ENCODE results near the gene TSPAN32.
"Not testable (repeated sequence)": the region's sequence is repeated elsewhere in the genome, so short reads cannot be mapped to it uniquely, and the experiment has no call there.

The TSPAN32 gene

GRCh38 chr11:2352420-2352819 lies 50.6 kb downstream of the TSPAN32 start:
- POLR2A ChIA-PET = no interaction called here
- TF ChIP-seq CTCF (IDR thresholded peaks at IDR 0.05; ENCODE audit: control extremely low read depth, extremely low read depth, low read depth, missing control alignments) = no peak
- no peak for DNase-seq (ENCODE audit: extremely low spot score)
- CTCF ChIA-PET = no interaction called here

- TF ChIP-seq CTCF (IDR thresholded peaks at IDR 0.05; ENCODE audit: control extremely low read depth, extremely low read depth, low read depth, missing control alignments) = no peak
- ChIA-PET CTCF (no interaction called here), POLR2A (no interaction called here)
- no peak for DNase-seq (ENCODE audit: extremely low spot score)
Observed at GRCh38 chr11:2355000-2355644, 53.3 kb downstream of the TSPAN32 start.

- TF ChIP-seq CTCF (IDR thresholded peaks at IDR 0.05; ENCODE audit: control extremely low read depth, extremely low read depth, low read depth, missing control alignments) = no peak
- ChIA-PET CTCF (no interaction called here), POLR2A (no interaction called here)
- DNase-seq (ENCODE audit: extremely low spot score) = no peak
Observed at GRCh38 chr11:2357246-2357645, 55.4 kb downstream of the TSPAN32 start.

- DNase-seq (ENCODE audit: extremely low spot score); POLR2A ChIA-PET; CTCF ChIA-PET: not testable (repeated sequence)
Observed at GRCh38 chr11:2357651-2358050, 55.8 kb downstream of the TSPAN32 start.

GRCh38 chr11:2358754-2359442 lies 57.1 kb downstream of the TSPAN32 start:
- POLR2A ChIA-PET = no interaction called here
- DNase-seq (ENCODE audit: extremely low spot score) = no peak

GRCh38 chr11:2359557-2359956 lies 57.7 kb downstream of the TSPAN32 start:
- DNase-seq (ENCODE audit: extremely low spot score) = no peak
- no peak for TF ChIP-seq CTCF (IDR thresholded peaks at IDR 0.05; ENCODE audit: control extremely low read depth, extremely low read depth, low read depth, missing control alignments)
- ChIA-PET CTCF (interaction anchor here (2.0 kb wide), 1 partner anchor 54 kb away, joined by 7 read pairs; no protein-coding TSS in a partner anchor), POLR2A (interaction anchor here (1.1 kb wide), 1 partner anchor 19 kb away, joined by 4 read pairs; no protein-coding TSS in a partner anchor)

More at GRCh38 chr11:2358754-2359442, 57.1 kb downstream of the TSPAN32 start:
- CTCF ChIA-PET = interaction anchor here (2.0 kb wide), 1 partner anchor 53 kb away, joined by 7 read pairs; no protein-coding TSS in a partner anchor
- TF ChIP-seq CTCF (IDR thresholded peaks at IDR 0.05; ENCODE audit: control extremely low read depth, extremely low read depth, low read depth, missing control alignments) = no peak

GRCh38 chr11:2360081-2360642 lies 58.3 kb downstream of the TSPAN32 start:
- ChIA-PET POLR2A (interaction anchor here (1.1 kb wide), 1 partner anchor 18 kb away, joined by 4 read pairs; no protein-coding TSS in a partner anchor), CTCF (interaction anchor here (2.0 kb wide), 1 partner anchor 55 kb away, joined by 7 read pairs; no protein-coding TSS in a partner anchor)
- no peak for DNase-seq (ENCODE audit: extremely low spot score)
- no peak for TF ChIP-seq CTCF (IDR thresholded peaks at IDR 0.05; ENCODE audit: control extremely low read depth, extremely low read depth, low read depth, missing control alignments)

All from GM10248 (cell line).